Measurements from ENCODE around the gene PVALEF. TPM values are rescaled to one million over a fixed set of nuclear protein-coding genes. Genes with fewer than 3 reads are reported as not detected.

The PVALEF gene
- polyA plus RNA-seq, 1 donor (not counting 4 experiments of a cell fraction or from before 2014, with no cell fraction given) = not detected

DNA sequence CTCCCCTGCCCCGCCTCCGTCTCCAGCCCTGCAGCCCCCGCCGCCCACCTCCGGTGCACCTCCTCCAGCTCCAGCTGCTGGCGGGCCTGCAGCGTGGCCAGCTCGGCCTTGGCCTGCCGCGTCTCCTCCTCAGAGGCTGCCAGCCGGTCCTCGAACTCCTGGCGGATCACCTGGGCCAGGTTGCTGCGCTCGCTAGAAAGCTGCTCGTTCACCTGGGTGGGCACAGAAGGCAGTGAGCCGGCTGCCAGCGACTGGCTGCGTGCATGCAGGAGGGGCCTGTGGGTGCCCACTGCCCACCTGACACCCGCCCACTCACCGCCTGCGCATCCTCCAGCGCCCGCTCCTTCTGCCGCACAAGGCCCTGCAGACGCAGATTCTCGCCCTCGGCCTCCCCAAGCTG, 25.3 kb downstream of the PVALEF start:
- Histone ChIP-seq H3K9me1 (ENCODE audit: control insufficient read depth, extremely low read depth, insufficient read depth, low read length) (no peaks in the 10 kb centered on the region), H3K4me2 (ENCODE audit: control insufficient read depth, extremely low read depth, insufficient read depth, low read depth, low read length) (no peak overlapping the region), H3K36me3 (ENCODE audit: control insufficient read depth in 2 of 2, extremely low read depth in 1 of 2, insufficient read depth in 2 of 2, low read length in 2 of 2) (peaks cover 0 to 3% of the 10 kb centered on the region in 2 experiments), H3K79me2 (ENCODE audit: control insufficient read depth, insufficient read depth, low read length) (no peaks in the 10 kb centered on the region), H3K27ac (ENCODE audit: control insufficient read depth, insufficient read depth, low read length) (no peak overlapping the region), H3K9ac (ENCODE audit: control insufficient read depth, extremely low read depth, insufficient read depth, low read length) (no peak overlapping the region), H3K27me3 (ENCODE audit: control insufficient read depth, extremely low read depth, insufficient read depth, low read length) (no peaks in the 10 kb centered on the region), H3K4me1 (ENCODE audit: control insufficient read depth, extremely low read depth, insufficient read depth, low read length) (no peaks in the 10 kb centered on the region), H3K9me3 (ENCODE audit: control insufficient read depth, low read depth, low read length) (no peaks in the 10 kb centered on the region), H4K20me1 (ENCODE audit: control insufficient read depth, extremely low read depth, insufficient read depth, low read length) (no peaks in the 10 kb centered on the region), H2AFZ (ENCODE audit: control insufficient read depth, low read length) (no peak overlapping the region), H3K4me3 (ENCODE audit: control insufficient read depth in 2 of 3, extremely low read depth in 1 of 3, insufficient read depth in 2 of 3, low read depth in 1 of 3, low read length in 3 of 3) (no peak overlapping the region)
- no peak for DNase-seq (ENCODE audit: low read depth, low spot score)
- dilution Hi-C loops (cut with MboI; ENCODE audit: extremely low pct_ligation_motif_present, low sequenced_read_pairs) = no loop called here
- TF ChIP-seq, protein P1, sequence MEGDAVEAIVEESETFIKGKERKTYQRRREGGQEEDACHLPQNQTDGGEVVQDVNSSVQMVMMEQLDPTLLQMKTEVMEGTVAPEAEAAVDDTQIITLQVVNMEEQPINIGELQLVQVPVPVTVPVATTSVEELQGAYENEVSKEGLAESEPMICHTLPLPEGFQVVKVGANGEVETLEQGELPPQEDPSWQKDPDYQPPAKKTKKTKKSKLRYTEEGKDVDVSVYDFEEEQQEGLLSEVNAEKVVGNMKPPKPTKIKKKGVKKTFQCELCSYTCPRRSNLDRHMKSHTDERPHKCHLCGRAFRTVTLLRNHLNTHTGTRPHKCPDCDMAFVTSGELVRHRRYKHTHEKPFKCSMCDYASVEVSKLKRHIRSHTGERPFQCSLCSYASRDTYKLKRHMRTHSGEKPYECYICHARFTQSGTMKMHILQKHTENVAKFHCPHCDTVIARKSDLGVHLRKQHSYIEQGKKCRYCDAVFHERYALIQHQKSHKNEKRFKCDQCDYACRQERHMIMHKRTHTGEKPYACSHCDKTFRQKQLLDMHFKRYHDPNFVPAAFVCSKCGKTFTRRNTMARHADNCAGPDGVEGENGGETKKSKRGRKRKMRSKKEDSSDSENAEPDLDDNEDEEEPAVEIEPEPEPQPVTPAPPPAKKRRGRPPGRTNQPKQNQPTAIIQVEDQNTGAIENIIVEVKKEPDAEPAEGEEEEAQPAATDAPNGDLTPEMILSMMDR (optimal IDR thresholded peaks at IDR 0.05 in 1 of 3, IDR thresholded peaks at IDR 0.05 in 1 of 3, conservative IDR thresholded peaks at IDR 0.05 in 1 of 3; ENCODE audit: extremely low read depth in 1 of 3, insufficient read depth in 2 of 3, low read length in 3 of 3) = no peak
- no peak for TF ChIP-seq EZH2 (IDR thresholded peaks at IDR 0.05; ENCODE audit: low read length)
- FAIRE-seq = no peak

DNA sequence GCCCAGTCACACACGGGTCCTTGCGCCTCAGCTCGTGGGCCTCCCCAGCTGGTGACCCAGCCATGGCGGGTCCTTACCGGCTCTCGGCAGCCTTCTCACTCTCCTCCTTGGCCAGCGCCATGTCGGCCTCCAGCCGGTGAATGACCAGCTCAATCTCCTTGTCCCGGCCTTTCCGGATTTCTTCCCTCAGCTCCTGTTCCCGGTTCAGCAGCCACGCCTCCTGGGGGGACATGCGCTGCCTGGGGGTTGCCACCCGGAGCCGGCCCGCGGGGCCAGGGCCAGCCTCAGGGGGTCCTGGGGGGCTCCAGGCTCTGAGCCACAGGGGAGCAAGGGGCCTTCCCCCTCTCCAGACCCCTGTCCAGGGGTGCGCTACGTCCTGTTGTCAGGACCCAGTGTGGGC, 25.8 kb downstream of the PVALEF start:
- peaks cover 0 to 3% of the 10 kb centered on the region in 2 experiments for H3K36me3 ChIP-seq (ENCODE audit: control insufficient read depth in 2 of 2, extremely low read depth in 1 of 2, insufficient read depth in 2 of 2, low read length in 2 of 2)
- no peaks in the 10 kb centered on the region for H3K27me3 ChIP-seq (ENCODE audit: control insufficient read depth, extremely low read depth, insufficient read depth, low read length)
- no peaks in the 10 kb centered on the region for H3K9me1 ChIP-seq (ENCODE audit: control insufficient read depth, extremely low read depth, insufficient read depth, low read length)
- H3K4me1 ChIP-seq (ENCODE audit: control insufficient read depth, extremely low read depth, insufficient read depth, low read length) = no peaks in the 10 kb centered on the region
- no peak overlapping the region for H3K9ac ChIP-seq (ENCODE audit: control insufficient read depth, extremely low read depth, insufficient read depth, low read length)
- no peak overlapping the region for H3K27ac ChIP-seq (ENCODE audit: control insufficient read depth, insufficient read depth, low read length)
- H2AFZ ChIP-seq (ENCODE audit: control insufficient read depth, low read length) = no peak overlapping the region
- dilution Hi-C loops (cut with MboI; ENCODE audit: extremely low pct_ligation_motif_present, low sequenced_read_pairs) = no loop called here
- FAIRE-seq = no peak
- TF ChIP-seq EZH2 (IDR thresholded peaks at IDR 0.05; ENCODE audit: low read length) = no peak
- TF ChIP-seq, protein P1 (optimal IDR thresholded peaks at IDR 0.05 in 1 of 3, IDR thresholded peaks at IDR 0.05 in 1 of 3, conservative IDR thresholded peaks at IDR 0.05 in 1 of 3; ENCODE audit: extremely low read depth in 1 of 3, insufficient read depth in 2 of 3, low read length in 3 of 3) = no peak
- H4K20me1 ChIP-seq (ENCODE audit: control insufficient read depth, extremely low read depth, insufficient read depth, low read length) = no peaks in the 10 kb centered on the region
- no peak overlapping the region for H3K4me3 ChIP-seq (ENCODE audit: control insufficient read depth in 2 of 3, extremely low read depth in 1 of 3, insufficient read depth in 2 of 3, low read depth in 1 of 3, low read length in 3 of 3)
- DNase-seq (ENCODE audit: low read depth, low spot score) = no peak
- no peaks in the 10 kb centered on the region for H3K9me3 ChIP-seq (ENCODE audit: control insufficient read depth, low read depth, low read length)
- H3K79me2 ChIP-seq (ENCODE audit: control insufficient read depth, insufficient read depth, low read length) = no peaks in the 10 kb centered on the region
- no peak overlapping the region for H3K4me2 ChIP-seq (ENCODE audit: control insufficient read depth, extremely low read depth, insufficient read depth, low read depth, low read length)

All from keratinocyte (primary cell).